PC-3 (cell line): ENCODE data around the gene SLC9B2. TPM values are rescaled to one million over a fixed set of nuclear protein-coding genes. Genes with fewer than 3 reads are reported as not detected.
A peak's percentile ranks its signal among the peaks of the same experiment; 100 is the strongest.

Experiments used
- ATAC-seq: fragments of 200-7000 bp; cut with Tn5 transposase; 2 replicates; pipeline ENCODE4 v1.9.1; 2020; ENCODE audit warnings: mild to moderate bottlenecking, moderate library complexity
- BruUV-seq: library from RNA; stranded (reverse); fragments of 400-500 nt; replicated peaks from 2 replicates; lab custom pipeline; 2021; lab: Mats Ljungman, UMichigan
- CTCF ChIA-PET: fragments of 300-600 bp; sonication (Branson Sonifier 250); formaldehyde crosslinking; loops from one replicate; lab custom pipeline; 2022; ENCODE audit warnings: antibody characterized with exemption; lab: Charles Lee
- POLR2A ChIA-PET: fragments of 300-600 bp; sonication (Branson Sonifier 250); formaldehyde crosslinking; loops from one replicate; lab custom pipeline; 2022; ENCODE audit warnings: antibody characterized with exemption; ENCODE audit not compliant: unreplicated experiment; lab: Charles Lee
- DNase-seq: peaks from one replicate; pipeline ENCODE4 v3.0.0-alpha.2; 2015
- H2AFZ ChIP-seq: fragments of 300-600 bp; sonication (generic); 2 replicates; pipeline ENCODE4 v1.6.0; 2016; ENCODE audit warnings: antibody characterized with exemption, low read length
- H3F3A ChIP-seq: fragments of 300-600 bp; sonication (generic); one replicate; pipeline ENCODE4 v1.6.0; 2017; ENCODE audit warnings: antibody characterized with exemption, low read length, control low read depth, mild to moderate bottlenecking; ENCODE audit not compliant: unreplicated experiment
- H3K27ac ChIP-seq: fragments of 300-600 bp; sonication (generic); 2 replicates; pipeline ENCODE4 v1.5.1; 2016; ENCODE audit warnings: mild to moderate bottlenecking, low read length
- H3K27me3 ChIP-seq: fragments of 300-600 bp; sonication (generic); 2 replicates; pipeline ENCODE4 v1.6.1; 2016; ENCODE audit warnings: low read length, mixed read lengths
- H3K36me3 ChIP-seq: fragments of 300-600 bp; sonication (generic); 2 replicates; pipeline ENCODE4 v1.6.1; 2016; ENCODE audit warnings: low read depth, mixed run types, low read length, mixed read lengths
- H3K4me1 ChIP-seq: fragments of 300-600 bp; sonication (generic); 2 replicates; pipeline ENCODE4 v1.5.1; 2016; ENCODE audit warnings: low read length; ENCODE audit not compliant: insufficient read depth
- H3K4me2 ChIP-seq: fragments of 300-600 bp; sonication (generic); 2 replicates; pipeline ENCODE4 v1.6.0; 2016; ENCODE audit warnings: low read length
- H3K4me3 ChIP-seq: fragments of 300-600 bp; sonication (generic); 2 replicates; pipeline ENCODE4 v1.5.1; 2016; ENCODE audit warnings: mild to moderate bottlenecking, low read length, mixed read lengths
- H3K79me2 ChIP-seq: fragments of 300-600 bp; sonication (generic); 2 replicates; pipeline ENCODE4 v1.6.1; 2017; ENCODE audit warnings: low read length, mixed read lengths
- H3K9ac ChIP-seq: fragments of 300-600 bp; sonication (generic); 2 replicates; pipeline ENCODE4 v1.6.0; 2016; ENCODE audit warnings: mild to moderate bottlenecking, low read length
- H3K9me2 ChIP-seq: fragments of 300-600 bp; sonication (generic); replicated peaks from 2 replicates; pipeline ENCODE4 v1.6.1; 2016; ENCODE audit warnings: mixed run types, low read length, mixed read lengths
- H3K9me3 ChIP-seq: fragments of 300-600 bp; sonication (generic); 2 replicates; pipeline ENCODE4 v1.6.1; 2016; ENCODE audit warnings: low read length, mixed read lengths
- H4K20me1 ChIP-seq: fragments of 300-600 bp; sonication (generic); 2 replicates; pipeline ENCODE4 v1.6.1; 2016; ENCODE audit warnings: low read length, mixed read lengths
- CTCF ChIP-seq: fragments of 300-600 bp; sonication (generic); conservative IDR thresholded peaks from 2 replicates; pipeline ENCODE4 v1.5.1; 2017; ENCODE audit warnings: antibody characterized with exemption, low read depth, mild to moderate bottlenecking, low read length
- EZH2 ChIP-seq: fragments of 300-600 bp; sonication (generic); IDR thresholded peaks from one replicate; pipeline ENCODE4 v1.6.1; 2017; ENCODE audit warnings: antibody characterized with exemption, mild to moderate bottlenecking, low read length; ENCODE audit not compliant: unreplicated experiment
- EZH2phosphoT487 ChIP-seq: fragments of 300-600 bp; sonication (generic); IDR thresholded peaks from 2 replicates; pipeline ENCODE4 v1.6.1; 2018; ENCODE audit warnings: mild to moderate bottlenecking, antibody characterized with exemption, low read length, borderline replicate concordance
- intact Hi-C: fragments of 100-400 bp; cut with micrococcal nuclease; formaldehyde crosslinking; loops from 2 replicates; pipeline ENCODE4 v1.9.0; 2023
- total RNA-seq: library from RNA; depleted of rRNA; stranded (reverse); fragments of >200 nt; gene quantifications from 2 replicates; pipeline ENCODE4 v1.2.3, GENCODE V29; 2014

SLC9B2 gene
- total RNA-seq, 1 experiment from 2014 or later, result 13.6 TPM

GRCh38 chr4:103079621-103080020 is 3.1 kb upstream of the SLC9B2 start:
- H3K4me2 ChIP-seq, result no peak overlapping the region

DNA sequence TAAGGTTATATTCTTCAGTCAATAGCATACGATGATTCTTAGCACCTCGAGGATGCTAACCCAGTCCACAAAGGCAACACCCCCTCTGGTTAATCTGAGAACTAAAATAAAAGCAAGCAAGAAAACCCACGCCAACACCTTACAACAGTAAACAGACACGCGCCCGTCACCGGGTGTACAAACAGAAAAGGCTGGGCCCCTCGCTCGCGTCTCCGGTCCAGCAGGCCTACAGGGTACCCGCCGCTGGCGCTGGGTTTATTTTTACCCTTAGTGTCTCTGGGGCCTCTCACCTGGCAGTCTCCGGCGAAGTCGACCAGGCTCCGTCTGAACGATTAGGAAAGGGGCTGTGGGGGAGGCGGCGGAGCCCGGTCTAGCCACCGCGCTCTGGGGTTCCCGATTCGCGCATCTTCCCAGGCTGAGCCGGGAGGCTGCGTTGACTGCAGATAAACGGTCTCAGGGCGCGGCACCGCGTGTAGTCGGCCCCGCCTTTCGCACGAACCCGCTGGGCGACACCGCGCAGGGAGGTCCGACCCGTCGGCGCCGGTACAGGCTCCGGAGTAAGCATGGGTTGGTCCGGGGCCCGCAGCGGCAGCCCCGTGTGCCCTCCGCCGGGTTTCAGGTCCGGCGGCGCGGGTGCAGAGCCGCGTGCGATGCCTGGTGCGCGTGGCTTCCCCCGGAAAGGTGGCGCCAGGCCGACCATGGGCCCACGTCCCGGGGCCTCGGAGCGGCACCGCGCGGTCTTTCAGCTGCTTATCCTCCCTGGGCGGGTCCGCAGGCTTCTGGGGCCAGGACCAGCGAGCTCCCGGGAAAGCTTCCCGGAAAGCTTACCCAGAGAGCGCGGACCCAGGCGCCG is 441 bp downstream of the SLC9B2 start:
- no peaks in the 10 kb centered on the region for H3K9me3 ChIP-seq
- no peaks in the 10 kb centered on the region; the same call in 1 of the 2 replicates for H3K36me3 ChIP-seq
- H3K4me1 ChIP-seq, result peaks cover 30% of the 10 kb centered on the region
- H3K9ac ChIP-seq, result peak overlapping the region; percentile 95
- CTCF ChIA-PET, result no interaction called here
- H3K4me2 ChIP-seq, result peak overlapping the region; percentile 90
- H4K20me1 ChIP-seq, result no peaks in the 10 kb centered on the region
- H3K27me3 ChIP-seq, result no peaks in the 10 kb centered on the region
- no TSS peak for BruUV-seq
- H3K27ac ChIP-seq, result peak overlapping the region; percentile 73
- intact Hi-C loops, result loop anchor here (2.0 kb wide), 1 partner anchor 57 kb away; the partner anchor contains the start of gene SLC9B1
- peaks cover 38% of the 10 kb centered on the region for H3K79me2 ChIP-seq
- peak overlapping the region; percentile 88 for H3K4me3 ChIP-seq
- no peaks in the 10 kb centered on the region for H3K9me2 ChIP-seq
- ATAC-seq (peak; percentile 64), DNase-seq (peak; percentile 41)
- POLR2A ChIA-PET, result interaction anchor here (0.6 kb wide), 1 partner anchor 251 kb away, joined by 3 read pairs; no protein-coding TSS in a partner anchor
- no peaks in the 10 kb centered on the region for H3F3A ChIP-seq
- TF ChIP-seq EZH2 (no peak), EZH2phosphoT487 (no peak), CTCF (no peak)
- H2AFZ ChIP-seq, result peak overlapping the region; percentile 97

More at GRCh38 chr4:103079621-103080020, 3.1 kb upstream of the SLC9B2 start:
- Histone ChIP-seq H3K9ac (no peak overlapping the region), H3K27me3 (no peaks in the 10 kb centered on the region), H3K4me3 (no peak overlapping the region), H3K9me3 (no peaks in the 10 kb centered on the region), H3K9me2 (no peaks in the 10 kb centered on the region), H3K36me3 (no peaks in the 10 kb centered on the region), H2AFZ (no peak overlapping the region), H3F3A (no peaks in the 10 kb centered on the region), H3K27ac (no peak overlapping the region), H3K79me2 (peaks cover 16% of the 10 kb centered on the region), H3K4me1 (peaks cover 17% of the 10 kb centered on the region), H4K20me1 (no peaks in the 10 kb centered on the region)
- ATAC-seq (no peak), DNase-seq (no peak)
- no TSS peak for BruUV-seq
- POLR2A ChIA-PET, result no interaction called here
- intact Hi-C loops, result no loop called here
- no peak for TF ChIP-seq CTCF
- no peak for TF ChIP-seq EZH2
- TF ChIP-seq EZH2phosphoT487, result no peak
- CTCF ChIA-PET, result interaction anchor here (0.6 kb wide), 1 partner anchor 699 kb away, joined by 3 read pairs; no protein-coding TSS in a partner anchor
